ENCODE results near the gene NCAM2.

The NCAM2 gene

GRCh38 chr21:21019681-21020080, 21.5 kb downstream of the NCAM2 start:
- Histone ChIP-seq H3K27ac (ENCODE audit: insufficient read depth, low read depth, low read length, poor library complexity, severe bottlenecking) (no peak overlapping the region), H3K36me3 (ENCODE audit: control insufficient read depth, insufficient read depth, low read length) (no peaks in the 10 kb centered on the region), H3K27me3 (ENCODE audit: control insufficient read depth, insufficient read depth, low read length, poor library complexity, severe bottlenecking) (no peaks in the 10 kb centered on the region), H3K4me3 (ENCODE audit: insufficient read depth, low read depth, low read length) (no peak overlapping the region), H3K4me1 (ENCODE audit: control insufficient read depth, insufficient read depth, low read length) (no peaks in the 10 kb centered on the region), H3K9me3 (ENCODE audit: control insufficient read depth, low read length) (no peaks in the 10 kb centered on the region)
- 91 to 93% methylated on average over 4 of the region's 4 CpGs for WGBS, 2 experiments

- no peaks in the 10 kb centered on the region for H3K36me3 ChIP-seq (ENCODE audit: control insufficient read depth, insufficient read depth, low read length)
- H3K27ac ChIP-seq (ENCODE audit: insufficient read depth, low read depth, low read length, poor library complexity, severe bottlenecking), result no peak overlapping the region
- H3K4me3 ChIP-seq (ENCODE audit: insufficient read depth, low read depth, low read length), result no peak overlapping the region
- no peaks in the 10 kb centered on the region for H3K4me1 ChIP-seq (ENCODE audit: control insufficient read depth, insufficient read depth, low read length)
- no peaks in the 10 kb centered on the region for H3K27me3 ChIP-seq (ENCODE audit: control insufficient read depth, insufficient read depth, low read length, poor library complexity, severe bottlenecking)
- no peaks in the 10 kb centered on the region for H3K9me3 ChIP-seq (ENCODE audit: control insufficient read depth, low read length)
- WGBS, 2 experiments, result 93 to 96% methylated on average over 2 of the region's 2 CpGs
These were observed 27.5 kb downstream of the NCAM2 start for GRCh38 chr21:21025742-21026141.

GRCh38 chr21:21028275-21028820, 30.1 kb downstream of the NCAM2 start:
- 83 to 96% methylated on average over 2 to 3 of the region's 5 CpGs for WGBS, 2 experiments
- H3K9me3 ChIP-seq (ENCODE audit: control insufficient read depth, low read length), result no peaks in the 10 kb centered on the region
- no peaks in the 10 kb centered on the region for H3K27me3 ChIP-seq (ENCODE audit: control insufficient read depth, insufficient read depth, low read length, poor library complexity, severe bottlenecking)
- H3K36me3 ChIP-seq (ENCODE audit: control insufficient read depth, insufficient read depth, low read length), result no peaks in the 10 kb centered on the region
- no peak overlapping the region for H3K4me3 ChIP-seq (ENCODE audit: insufficient read depth, low read depth, low read length)
- H3K4me1 ChIP-seq (ENCODE audit: control insufficient read depth, insufficient read depth, low read length), result no peaks in the 10 kb centered on the region
- no peak overlapping the region for H3K27ac ChIP-seq (ENCODE audit: insufficient read depth, low read depth, low read length, poor library complexity, severe bottlenecking)

- no peaks in the 10 kb centered on the region for H3K27me3 ChIP-seq (ENCODE audit: control insufficient read depth, insufficient read depth, low read length, poor library complexity, severe bottlenecking)
- no peak overlapping the region for H3K4me3 ChIP-seq (ENCODE audit: insufficient read depth, low read depth, low read length)
- no peak overlapping the region for H3K27ac ChIP-seq (ENCODE audit: insufficient read depth, low read depth, low read length, poor library complexity, severe bottlenecking)
- no peaks in the 10 kb centered on the region for H3K9me3 ChIP-seq (ENCODE audit: control insufficient read depth, low read length)
- H3K4me1 ChIP-seq (ENCODE audit: control insufficient read depth, insufficient read depth, low read length), result no peaks in the 10 kb centered on the region
- 68 to 78% methylated on average over 2 of the region's 2 CpGs for WGBS, 2 experiments
- H3K36me3 ChIP-seq (ENCODE audit: control insufficient read depth, insufficient read depth, low read length), result no peaks in the 10 kb centered on the region
These were observed 31.0 kb downstream of the NCAM2 start for GRCh38 chr21:21029164-21029563.

DNA sequence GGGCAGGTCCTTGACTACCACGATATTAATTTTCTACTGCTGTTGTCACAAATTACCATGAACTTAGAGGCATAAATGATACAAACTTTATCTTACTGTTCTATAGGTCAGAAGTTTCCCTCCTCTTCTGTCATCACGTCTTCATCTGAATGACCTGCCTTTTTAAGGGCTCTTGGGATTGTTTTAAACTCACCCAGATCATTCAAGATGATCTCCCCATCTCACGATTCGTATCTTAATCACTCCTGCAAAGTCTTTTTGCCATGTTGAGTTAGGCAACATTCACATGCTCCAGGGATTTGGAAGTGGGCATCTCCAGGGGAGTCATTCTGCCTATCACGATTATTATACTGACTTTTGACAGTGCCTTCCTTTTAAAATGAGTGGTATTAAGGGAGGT, 32.1 kb downstream of the NCAM2 start:
- H3K27ac ChIP-seq (ENCODE audit: insufficient read depth, low read depth, low read length, poor library complexity, severe bottlenecking), result no peak overlapping the region
- H3K27me3 ChIP-seq (ENCODE audit: control insufficient read depth, insufficient read depth, low read length, poor library complexity, severe bottlenecking), result no peaks in the 10 kb centered on the region
- no peaks in the 10 kb centered on the region for H3K4me1 ChIP-seq (ENCODE audit: control insufficient read depth, insufficient read depth, low read length)
- no peak overlapping the region for H3K4me3 ChIP-seq (ENCODE audit: insufficient read depth, low read depth, low read length)
- WGBS, 2 experiments, result 91 to 95% methylated on average over 5 of the region's 5 CpGs
- no peaks in the 10 kb centered on the region for H3K9me3 ChIP-seq (ENCODE audit: control insufficient read depth, low read length)
- no peaks in the 10 kb centered on the region for H3K36me3 ChIP-seq (ENCODE audit: control insufficient read depth, insufficient read depth, low read length)

DNA sequence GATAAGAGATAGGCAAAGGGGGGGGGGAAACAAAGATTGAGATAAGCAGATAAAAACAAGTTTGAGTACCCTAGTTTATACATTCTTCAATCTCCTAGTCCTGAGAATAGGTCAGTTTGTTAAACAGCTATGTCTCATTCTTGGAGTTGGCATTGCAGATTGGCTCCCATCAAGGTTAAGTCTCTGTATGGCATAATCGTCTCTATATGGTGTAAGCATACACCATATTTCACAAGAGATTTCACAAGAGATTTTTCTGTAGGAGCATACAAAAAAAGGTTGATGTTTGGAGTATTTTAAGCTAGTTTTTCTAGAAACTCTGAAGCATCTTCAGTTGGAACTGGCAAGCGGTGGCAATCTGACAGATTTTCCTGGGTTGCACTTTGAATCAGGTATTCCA, 35.8 kb downstream of the NCAM2 start:
- 92 to 97% methylated on average over 1 to 2 of the region's 2 CpGs for WGBS, 2 experiments

GRCh38 chr21:21039624-21040170, 41.5 kb downstream of the NCAM2 start:
- H3K4me1 ChIP-seq (ENCODE audit: control insufficient read depth, insufficient read depth, low read length), result no peaks in the 10 kb centered on the region
- no peak overlapping the region for H3K27ac ChIP-seq (ENCODE audit: insufficient read depth, low read depth, low read length, poor library complexity, severe bottlenecking)
- no peaks in the 10 kb centered on the region for H3K27me3 ChIP-seq (ENCODE audit: control insufficient read depth, insufficient read depth, low read length, poor library complexity, severe bottlenecking)
- no peaks in the 10 kb centered on the region for H3K9me3 ChIP-seq (ENCODE audit: control insufficient read depth, low read length)
- 93 to 98% methylated on average over 5 to 6 of the region's 6 CpGs for WGBS, 2 experiments
- H3K4me3 ChIP-seq (ENCODE audit: insufficient read depth, low read depth, low read length), result no peak overlapping the region
- no peaks in the 10 kb centered on the region for H3K36me3 ChIP-seq (ENCODE audit: control insufficient read depth, insufficient read depth, low read length)

More for the DNA sequence above, 35.8 kb downstream of the NCAM2 start:
- Histone ChIP-seq H3K9me3 (ENCODE audit: control insufficient read depth, low read length) (no peaks in the 10 kb centered on the region), H3K4me1 (ENCODE audit: control insufficient read depth, insufficient read depth, low read length) (no peaks in the 10 kb centered on the region), H3K27me3 (ENCODE audit: control insufficient read depth, insufficient read depth, low read length, poor library complexity, severe bottlenecking) (no peaks in the 10 kb centered on the region), H3K27ac (ENCODE audit: insufficient read depth, low read depth, low read length, poor library complexity, severe bottlenecking) (no peak overlapping the region), H3K36me3 (ENCODE audit: control insufficient read depth, insufficient read depth, low read length) (no peaks in the 10 kb centered on the region), H3K4me3 (ENCODE audit: insufficient read depth, low read depth, low read length) (no peak overlapping the region)

DNA sequence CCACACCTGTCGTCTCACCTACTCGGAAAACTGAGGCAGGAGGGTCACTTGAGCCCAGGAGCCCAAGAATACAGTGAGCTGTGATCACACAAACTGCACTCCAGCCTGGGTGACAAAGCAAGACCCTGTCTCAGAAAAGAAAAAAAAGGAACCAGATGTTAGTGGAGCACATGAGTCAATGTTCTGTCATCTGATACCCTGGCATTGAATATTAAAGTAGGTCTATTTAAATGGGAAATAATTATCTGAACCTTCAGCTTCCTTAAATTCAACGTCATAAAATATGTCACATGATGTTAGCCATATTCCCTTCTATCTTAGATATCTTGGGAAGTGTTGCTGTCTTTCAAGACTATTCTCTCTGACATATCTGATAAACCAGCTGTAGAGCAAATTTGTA, 47.3 kb downstream of the NCAM2 start:
- Histone ChIP-seq H3K36me3 (ENCODE audit: control insufficient read depth, insufficient read depth, low read length) (no peaks in the 10 kb centered on the region), H3K9me3 (ENCODE audit: control insufficient read depth, low read length) (no peaks in the 10 kb centered on the region), H3K27ac (ENCODE audit: insufficient read depth, low read depth, low read length, poor library complexity, severe bottlenecking) (no peak overlapping the region), H3K4me1 (ENCODE audit: control insufficient read depth, insufficient read depth, low read length) (no peaks in the 10 kb centered on the region), H3K27me3 (ENCODE audit: control insufficient read depth, insufficient read depth, low read length, poor library complexity, severe bottlenecking) (no peaks in the 10 kb centered on the region), H3K4me3 (ENCODE audit: insufficient read depth, low read depth, low read length) (no peak overlapping the region)
- WGBS, 2 experiments, result 85 to 86% methylated on average over 3 of the region's 3 CpGs

DNA sequence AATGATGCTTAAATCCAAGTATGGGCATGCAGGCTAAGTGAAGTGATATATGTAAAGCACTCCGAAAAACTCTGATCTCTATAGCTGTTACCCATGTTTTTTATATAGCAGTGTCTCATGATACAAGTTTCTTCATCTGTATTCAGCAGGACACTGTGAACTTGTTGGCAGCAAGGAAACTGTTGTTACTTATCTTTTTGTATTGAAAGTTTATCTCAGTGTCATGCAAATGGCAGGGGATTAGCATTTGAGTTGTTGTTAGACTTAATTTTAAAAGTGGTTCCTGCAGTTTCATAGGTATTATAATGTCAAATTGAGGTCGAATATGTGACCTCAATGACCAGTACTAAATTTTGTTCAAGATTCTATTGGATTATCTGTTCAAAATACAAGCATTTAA, 47.9 kb downstream of the NCAM2 start:
- H3K9me3 ChIP-seq (ENCODE audit: control insufficient read depth, low read length), result no peaks in the 10 kb centered on the region
- no peaks in the 10 kb centered on the region for H3K4me1 ChIP-seq (ENCODE audit: control insufficient read depth, insufficient read depth, low read length)
- WGBS, 2 experiments, result 35 to 50% methylated on average over 1 to 2 of the region's 2 CpGs
- no peak overlapping the region for H3K4me3 ChIP-seq (ENCODE audit: insufficient read depth, low read depth, low read length)
- no peak overlapping the region for H3K27ac ChIP-seq (ENCODE audit: insufficient read depth, low read depth, low read length, poor library complexity, severe bottlenecking)
- no peaks in the 10 kb centered on the region for H3K36me3 ChIP-seq (ENCODE audit: control insufficient read depth, insufficient read depth, low read length)
- no peaks in the 10 kb centered on the region for H3K27me3 ChIP-seq (ENCODE audit: control insufficient read depth, insufficient read depth, low read length, poor library complexity, severe bottlenecking)

DNA sequence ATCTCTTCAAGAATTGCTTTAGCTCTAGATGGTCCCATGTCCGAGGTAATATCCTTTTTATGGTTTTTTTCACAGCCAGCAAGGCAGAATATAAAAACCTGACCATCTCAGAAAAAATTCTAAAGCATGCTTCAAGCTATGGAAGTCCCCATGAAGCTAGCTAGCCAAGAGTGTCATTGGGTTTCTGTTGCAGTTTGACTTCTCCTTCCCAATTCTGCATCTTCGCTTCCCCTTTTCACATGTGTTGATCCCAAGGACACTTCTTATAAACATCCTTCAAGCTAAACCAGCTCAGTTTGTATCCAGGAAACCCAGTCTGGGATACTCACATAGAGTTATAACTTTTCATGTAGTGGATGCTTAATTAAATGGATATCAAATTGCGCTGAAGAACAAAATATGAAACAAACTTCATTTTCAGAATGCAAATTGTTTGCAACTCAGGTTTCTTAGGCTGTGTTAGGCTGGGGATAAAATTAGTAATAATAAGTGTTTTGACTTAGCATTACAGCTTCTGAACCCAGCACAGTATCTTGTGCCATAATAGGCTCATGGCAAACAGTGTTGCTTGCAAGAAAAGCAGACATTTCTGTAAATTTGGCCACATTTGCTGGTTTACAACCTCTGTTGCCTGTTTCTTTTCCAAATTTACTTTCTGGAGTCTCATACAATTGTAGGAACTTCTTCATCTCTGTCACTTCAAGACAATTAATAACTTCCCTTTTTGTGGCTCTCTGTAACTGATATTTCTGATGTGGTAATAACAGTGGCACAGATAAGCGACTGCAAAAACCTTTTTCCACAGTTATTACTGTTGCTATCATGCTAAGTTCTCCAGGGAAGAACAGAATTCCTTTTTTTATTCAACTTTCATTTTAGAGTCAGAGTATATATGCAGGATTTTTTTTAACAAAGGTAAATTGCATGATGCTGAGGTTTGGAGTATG, 53.2 kb downstream of the NCAM2 start:
- H3K36me3 ChIP-seq (ENCODE audit: control insufficient read depth, insufficient read depth, low read length), result no peaks in the 10 kb centered on the region
- H3K4me3 ChIP-seq (ENCODE audit: insufficient read depth, low read depth, low read length), result no peak overlapping the region
- no peak overlapping the region for H3K27ac ChIP-seq (ENCODE audit: insufficient read depth, low read depth, low read length, poor library complexity, severe bottlenecking)
- H3K9me3 ChIP-seq (ENCODE audit: control insufficient read depth, low read length), result no peaks in the 10 kb centered on the region
- H3K4me1 ChIP-seq (ENCODE audit: control insufficient read depth, insufficient read depth, low read length), result no peaks in the 10 kb centered on the region
- 59 to 71% methylated on average over 3 to 4 of the region's 4 CpGs for WGBS, 2 experiments
- no peaks in the 10 kb centered on the region for H3K27me3 ChIP-seq (ENCODE audit: control insufficient read depth, insufficient read depth, low read length, poor library complexity, severe bottlenecking)
